ENCODE data around the gene CENATAC.

DNA sequence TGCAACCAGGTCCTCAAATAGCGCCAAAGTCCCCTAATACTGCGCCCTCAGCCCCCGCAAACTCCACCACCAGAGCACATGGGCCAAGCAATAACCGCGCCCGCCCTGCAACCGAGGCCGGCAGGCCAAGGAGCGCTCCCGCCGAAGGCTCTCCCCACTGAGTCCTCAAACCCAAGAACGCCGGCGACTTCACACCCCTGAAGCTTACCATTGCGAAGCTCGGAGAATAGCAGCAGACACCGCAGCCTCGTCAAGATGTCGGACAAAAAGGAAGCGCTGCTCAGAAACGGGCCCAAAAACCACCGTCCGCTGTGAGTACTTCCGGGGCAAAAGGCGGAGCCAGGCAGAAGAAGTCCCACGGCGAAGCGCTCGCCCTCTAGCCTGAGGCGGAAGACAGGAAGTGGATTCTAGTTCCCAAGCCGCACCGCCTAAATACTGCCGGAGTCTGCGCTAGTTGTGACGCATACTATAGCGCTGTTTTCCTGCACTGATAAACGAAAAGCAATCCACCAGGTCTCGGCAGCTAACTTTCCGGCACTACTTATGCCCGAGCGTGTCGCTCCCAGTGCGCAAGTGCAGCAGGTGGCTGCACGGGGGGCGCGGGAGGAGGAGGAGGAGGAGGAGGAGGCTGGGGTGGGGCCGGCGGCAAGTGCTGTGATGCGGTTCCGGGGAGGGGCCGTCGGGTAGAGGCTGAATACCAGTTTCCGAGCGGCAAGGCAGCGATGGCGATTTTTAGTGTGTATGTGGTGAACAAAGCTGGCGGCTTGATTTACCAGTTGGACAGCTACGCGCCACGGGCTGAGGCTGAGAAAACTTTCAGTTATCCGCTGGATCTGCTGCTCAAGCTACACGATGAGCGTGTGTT is 20.4 kb downstream of the CENATAC start, which contains the start of the genes RPS25 and TRAPPC4:
- TF ChIP-seq, protein P1, sequence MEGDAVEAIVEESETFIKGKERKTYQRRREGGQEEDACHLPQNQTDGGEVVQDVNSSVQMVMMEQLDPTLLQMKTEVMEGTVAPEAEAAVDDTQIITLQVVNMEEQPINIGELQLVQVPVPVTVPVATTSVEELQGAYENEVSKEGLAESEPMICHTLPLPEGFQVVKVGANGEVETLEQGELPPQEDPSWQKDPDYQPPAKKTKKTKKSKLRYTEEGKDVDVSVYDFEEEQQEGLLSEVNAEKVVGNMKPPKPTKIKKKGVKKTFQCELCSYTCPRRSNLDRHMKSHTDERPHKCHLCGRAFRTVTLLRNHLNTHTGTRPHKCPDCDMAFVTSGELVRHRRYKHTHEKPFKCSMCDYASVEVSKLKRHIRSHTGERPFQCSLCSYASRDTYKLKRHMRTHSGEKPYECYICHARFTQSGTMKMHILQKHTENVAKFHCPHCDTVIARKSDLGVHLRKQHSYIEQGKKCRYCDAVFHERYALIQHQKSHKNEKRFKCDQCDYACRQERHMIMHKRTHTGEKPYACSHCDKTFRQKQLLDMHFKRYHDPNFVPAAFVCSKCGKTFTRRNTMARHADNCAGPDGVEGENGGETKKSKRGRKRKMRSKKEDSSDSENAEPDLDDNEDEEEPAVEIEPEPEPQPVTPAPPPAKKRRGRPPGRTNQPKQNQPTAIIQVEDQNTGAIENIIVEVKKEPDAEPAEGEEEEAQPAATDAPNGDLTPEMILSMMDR (conservative IDR thresholded peaks at IDR 0.05; ENCODE audit: low read length): no peak
- no peak for TF ChIP-seq EZH2phosphoT487 (IDR thresholded peaks at IDR 0.05; ENCODE audit: borderline replicate concordance, low read depth, low read length)
